K562 (cell line): ENCODE results near the gene MTHFS. TPM values are rescaled to one million over a fixed set of nuclear protein-coding genes. Genes with fewer than 3 reads are reported as not detected.
A peak's percentile ranks its signal among the peaks of the same experiment; 100 is the strongest.

ENCODE experiments used
- CBX1 ChIP-seq: sonication (generic); IDR thresholded peaks from 2 replicates; pipeline ENCODE4 v1.6.1; 2016; ENCODE audit warnings: antibody characterized with exemption, low read depth, mild to moderate bottlenecking
- ETV5 ChIP-seq: sonication (generic); formaldehyde crosslinking; IDR thresholded peaks from 2 replicates; pipeline ENCODE4 v1.4.0; 2020; ENCODE audit warnings: low read depth, mild to moderate bottlenecking, missing genetic modification reagents
- HDGF ChIP-seq: fragments of 450-650 bp; IDR thresholded peaks from 2 replicates; pipeline ENCODE4 v1.6.1; 2016
- JUNB ChIP-seq: fragments of 450-650 bp; formaldehyde crosslinking; conservative IDR thresholded peaks from 2 replicates; pipeline ENCODE4 v1.4.0; 2020; ENCODE audit warnings: mild to moderate bottlenecking
- KAT2B ChIP-seq: IDR thresholded peaks from one replicate; pipeline ENCODE4 v1.6.1; 2012; ENCODE audit warnings: low read depth, mild to moderate bottlenecking, control low read depth, inconsistent platforms, low read length, moderate library complexity
- PCBP2 ChIP-seq: fragments of 200-400 bp; formaldehyde crosslinking; IDR thresholded peaks from 2 replicates; pipeline ENCODE4 v1.6.1; 2018; ENCODE audit warnings: low read length, low read depth, mild to moderate bottlenecking, moderate library complexity; ENCODE audit not compliant: poor library complexity, severe bottlenecking
- RBM34 ChIP-seq: fragments of 200-400 bp; formaldehyde crosslinking; IDR thresholded peaks from 2 replicates; pipeline ENCODE4 v1.6.1; 2018; ENCODE audit warnings: low read length, borderline replicate concordance; ENCODE audit not compliant: insufficient read depth
- SMAD4 ChIP-seq: fragments of 250-450 bp; sonication (Bioruptor Pico); conservative IDR thresholded peaks from 2 replicates; pipeline ENCODE4 v1.8.0; 2021; ENCODE audit warnings: inconsistent platforms, mild to moderate bottlenecking, moderate library complexity
- TFE3 ChIP-seq: fragments of 450-650 bp; formaldehyde crosslinking; IDR thresholded peaks from 2 replicates; pipeline ENCODE4 v1.4.0; 2020; ENCODE audit warnings: mild to moderate bottlenecking, mixed read lengths
- TGIF2 ChIP-seq: sonication (generic); formaldehyde crosslinking; IDR thresholded peaks from 2 replicates; pipeline ENCODE4 v1.8.1; 2022; ENCODE audit warnings: mild to moderate bottlenecking, missing genetic modification reagents, moderate library complexity
- UBTF ChIP-seq, 2 experiments: IDR thresholded peaks; 2 replicates each; pipeline ENCODE4 v1.6.1; 2012; ENCODE audit warnings: improper control_type of control experiment in 2 of 2, low read depth in 2 of 2, low read length in 2 of 2, borderline replicate concordance in 1 of 2
- USF2 ChIP-seq: sonication (generic); formaldehyde crosslinking; IDR thresholded peaks from 2 replicates; pipeline ENCODE4 v1.5.0; 2020; ENCODE audit warnings: missing genetic modification reagents
- XRCC4 ChIP-seq: IDR thresholded peaks from one replicate; pipeline ENCODE4 v1.6.1; 2011; ENCODE audit not compliant: insufficient read depth, insufficient read length; ENCODE audit errors: extremely low read depth
- ZBTB11 ChIP-seq, 3 experiments: fragments of 200-800 bp in 1 of 3; fragments of 250-450 bp in 1 of 3; fragments of 450-650 bp in 1 of 3; sonication (Bioruptor Pico) in 1 of 3; sonication (Bioruptor generic) in 1 of 3; formaldehyde crosslinking in 1 of 3; IDR thresholded peaks; 2 replicates each; pipeline versions ENCODE4 v1.6.1 to v1.8.0; 2016 to 2022; ENCODE audit warnings: mild to moderate bottlenecking in 2 of 3, missing genetic modification characterization in 2 of 3, missing compliant biosample characterization in 1 of 3, moderate library complexity in 1 of 3
- ZFP1 ChIP-seq: fragments of 450-650 bp; formaldehyde crosslinking; IDR thresholded peaks from 2 replicates; pipeline ENCODE4 v1.4.0; 2020; ENCODE audit warnings: mild to moderate bottlenecking, mixed read lengths
- ZNF282 ChIP-seq: sonication (generic); formaldehyde crosslinking; IDR thresholded peaks from 2 replicates; pipeline ENCODE4 v1.8.1; 2023; ENCODE audit warnings: missing genetic modification reagents
- ZNF316 ChIP-seq: fragments of 450-650 bp; IDR thresholded peaks from 2 replicates; pipeline ENCODE4 v1.6.1; 2016
- ZNF655 ChIP-seq: fragments of 250-450 bp; sonication (Bioruptor Pico); IDR thresholded peaks from 2 replicates; pipeline ENCODE4 v1.5.0; 2021
- polyA plus RNA-seq, 8 experiments: library from polyadenylated mRNA; depleted of rRNA in 4 of 8; stranded (reverse) in 5 of 8; unstranded in 3 of 8; fragments of >200 nt; fragmentation: Nextera tagmentation in 2 of 8; fragmentation: Illumina TruSeq in 1 of 8; extraction: Ambion mirVana in 2 of 8; extraction: Trizol in 1 of 8; gene quantifications; 2 replicates each; pipeline versions ENCODE4 v1.2.1 to v1.2.3, GENCODE V29; 2011 to 2014; ENCODE audit warnings: inconsistent platforms in 1 of 8, missing spikeins in 1 of 8
- total RNA-seq, 7 experiments: library from RNA; depleted of rRNA in 6 of 7; stranded (reverse); fragments of >200 nt in 6 of 7; fragmentation: Illumina TruSeq in 2 of 7; extraction: Trizol in 2 of 7; gene quantifications; 2 replicates each; pipeline versions ENCODE4 v1.2.1 to v1.2.3, GENCODE V29; 2011 to 2021; ENCODE audit warnings: low replicate concordance in 1 of 7

MTHFS gene
- total and polyA plus RNA-seq, 9 of the 15 experiments (the other 6 are each of a cell fraction or from before 2014, with no cell fraction given): 17.8 to 79.3 (median 41.7) TPM

- no peak for TF ChIP-seq ZNF655 (CRISPR knock-in tag)
- TF ChIP-seq RBM34: no peak
- TF ChIP-seq ZFP1: no peak
- no peak for TF ChIP-seq XRCC4
- TF ChIP-seq ZNF282: no peak
- TF ChIP-seq JUNB: no peak
- no peak for TF ChIP-seq KAT2B
- no peak; the same call in 1 of the 2 replicates for TF ChIP-seq SMAD4
- TF ChIP-seq TGIF2 (CRISPR knock-in tag): no peak
- TF ChIP-seq HDGF: no peak
- TF ChIP-seq ZBTB11 (CRISPR knock-in tag; IDR thresholded peaks at IDR 0.05): peak in 1 of 3 experiments; percentile 86; a peak in 2 of 6 replicates
- TF ChIP-seq UBTF (IDR thresholded peaks at IDR 0.05; ENCODE audit: borderline replicate concordance in 1 of 2, low read depth in 2 of 2, low read length in 2 of 2): peak in 1 of 2 experiments; percentile 66; a peak in 1 of 4 replicates
- no peak for TF ChIP-seq USF2
- TF ChIP-seq ETV5: peak; percentile 86
- TF ChIP-seq CBX1: peak; percentile 75
- TF ChIP-seq ZNF316: no peak
- TF ChIP-seq PCBP2: no peak
- TF ChIP-seq TFE3 (CRISPR knock-in tag): no peak
These were observed 26.8 kb upstream of the MTHFS start (continued) for GRCh38 chr15:79923515-79924169.
